Parathyroid adenoma (tissue), 2 donors: ENCODE results near the gene SLC25A36.
"Not testable (repeated sequence)": the region's sequence is repeated elsewhere in the genome, so short reads cannot be mapped to it uniquely, and the experiment has no call there.

ENCODE experiments used
- H2AFZ ChIP-seq: fragments of 300-600 bp; sonication (generic); one replicate; pipeline ENCODE4 v1.7.0; 2017; ENCODE audit warnings: antibody characterized with exemption, mild to moderate bottlenecking
- H3K27ac ChIP-seq: fragments of 300-600 bp; sonication (generic); one replicate; pipeline ENCODE4 v1.7.0; 2017
- H3K27me3 ChIP-seq: fragments of 300-600 bp; sonication (generic); one replicate; pipeline ENCODE4 v1.7.0; 2017; ENCODE audit warnings: low read length; ENCODE audit not compliant: control insufficient read depth, insufficient read depth
- H3K36me3 ChIP-seq: fragments of 300-600 bp; sonication (generic); one replicate; pipeline ENCODE4 v1.7.0; 2017; ENCODE audit warnings: low read length; ENCODE audit not compliant: control insufficient read depth, insufficient read depth
- H3K4me1 ChIP-seq: fragments of 300-600 bp; sonication (generic); one replicate; pipeline ENCODE4 v1.7.0; 2017; ENCODE audit warnings: control low read depth
- H3K4me2 ChIP-seq: fragments of 300-600 bp; sonication (generic); one replicate; pipeline ENCODE4 v1.7.0; 2017; ENCODE audit warnings: low read length
- H3K4me3 ChIP-seq: fragments of 300-600 bp; sonication (generic); one replicate; pipeline ENCODE4 v1.7.0; 2017; ENCODE audit warnings: low read depth, low read length
- H3K79me2 ChIP-seq: fragments of 300-600 bp; sonication (generic); one replicate; pipeline ENCODE4 v1.7.0; 2017; ENCODE audit warnings: control low read depth
- H3K9ac ChIP-seq: fragments of 300-600 bp; sonication (generic); one replicate; pipeline ENCODE4 v1.7.0; 2017; ENCODE audit warnings: mild to moderate bottlenecking
- H3K9me3 ChIP-seq: fragments of 300-600 bp; sonication (generic); one replicate; pipeline ENCODE4 v1.7.0; 2017; ENCODE audit warnings: low read length; ENCODE audit not compliant: control insufficient read depth
- TF ChIP-seq, protein P1 (sequence below): fragments of 300-600 bp; sonication (generic); IDR thresholded peaks from one replicate; pipeline ENCODE4 v1.7.0; 2017; ENCODE audit warnings: antibody characterized with exemption, mild to moderate bottlenecking
- donor health status: primary hyperparathyroidism.

The SLC25A36 gene

GRCh38 chr3:140980663-140981062 is 39.0 kb downstream of the SLC25A36 start:
- Histone ChIP-seq H3K9ac (no peak overlapping the region), H3K4me3 (no peak overlapping the region), H3K36me3 (no peaks in the 10 kb centered on the region), H3K27me3 (no peaks in the 10 kb centered on the region), H3K4me2 (no peak overlapping the region), H2AFZ (no peak overlapping the region), H3K27ac (no peak overlapping the region), H3K4me1 (no peaks in the 10 kb centered on the region), H3K9me3 (no peaks in the 10 kb centered on the region), H3K79me2 (no peaks in the 10 kb centered on the region)
- TF ChIP-seq, protein P1, sequence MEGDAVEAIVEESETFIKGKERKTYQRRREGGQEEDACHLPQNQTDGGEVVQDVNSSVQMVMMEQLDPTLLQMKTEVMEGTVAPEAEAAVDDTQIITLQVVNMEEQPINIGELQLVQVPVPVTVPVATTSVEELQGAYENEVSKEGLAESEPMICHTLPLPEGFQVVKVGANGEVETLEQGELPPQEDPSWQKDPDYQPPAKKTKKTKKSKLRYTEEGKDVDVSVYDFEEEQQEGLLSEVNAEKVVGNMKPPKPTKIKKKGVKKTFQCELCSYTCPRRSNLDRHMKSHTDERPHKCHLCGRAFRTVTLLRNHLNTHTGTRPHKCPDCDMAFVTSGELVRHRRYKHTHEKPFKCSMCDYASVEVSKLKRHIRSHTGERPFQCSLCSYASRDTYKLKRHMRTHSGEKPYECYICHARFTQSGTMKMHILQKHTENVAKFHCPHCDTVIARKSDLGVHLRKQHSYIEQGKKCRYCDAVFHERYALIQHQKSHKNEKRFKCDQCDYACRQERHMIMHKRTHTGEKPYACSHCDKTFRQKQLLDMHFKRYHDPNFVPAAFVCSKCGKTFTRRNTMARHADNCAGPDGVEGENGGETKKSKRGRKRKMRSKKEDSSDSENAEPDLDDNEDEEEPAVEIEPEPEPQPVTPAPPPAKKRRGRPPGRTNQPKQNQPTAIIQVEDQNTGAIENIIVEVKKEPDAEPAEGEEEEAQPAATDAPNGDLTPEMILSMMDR: no peak

DNA sequence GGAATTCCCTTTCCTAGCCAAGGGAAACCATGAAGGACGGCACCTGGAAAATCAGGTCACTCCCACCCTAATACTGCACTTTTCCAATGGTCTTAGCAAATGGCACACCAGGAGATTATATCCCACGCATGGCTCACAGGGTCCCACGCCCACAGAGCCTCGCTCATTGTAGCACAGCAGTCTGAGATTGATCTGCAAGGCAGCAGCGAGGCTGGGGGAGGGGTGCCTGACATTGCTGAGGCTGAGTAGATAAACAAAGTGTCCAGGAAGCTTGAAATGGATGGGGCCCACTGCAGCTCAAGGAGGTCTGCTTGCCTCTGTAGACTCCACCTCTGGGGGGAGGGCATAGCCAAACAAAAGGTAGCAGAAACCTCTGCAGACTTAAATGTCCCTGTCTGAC is 46.2 kb downstream of the SLC25A36 start:
- H3K4me3 ChIP-seq, H3K36me3 ChIP-seq, H3K4me1 ChIP-seq, H3K4me2 ChIP-seq, H2AFZ ChIP-seq, H3K9ac ChIP-seq, H3K9me3 ChIP-seq, H3K27ac ChIP-seq, H3K79me2 ChIP-seq, H3K27me3 ChIP-seq: not testable (repeated sequence)

GRCh38 chr3:140994316-140994715 is 52.7 kb downstream of the SLC25A36 start:
- Histone ChIP-seq H3K4me3 (no peak overlapping the region), H3K79me2 (no peaks in the 10 kb centered on the region), H3K9me3 (no peaks in the 10 kb centered on the region), H3K4me1 (no peaks in the 10 kb centered on the region), H3K4me2 (no peak overlapping the region), H3K27ac (no peak overlapping the region), H2AFZ (no peak overlapping the region), H3K9ac (no peak overlapping the region), H3K27me3 (no peaks in the 10 kb centered on the region), H3K36me3 (no peaks in the 10 kb centered on the region)
- TF ChIP-seq, protein P1: no peak

DNA sequence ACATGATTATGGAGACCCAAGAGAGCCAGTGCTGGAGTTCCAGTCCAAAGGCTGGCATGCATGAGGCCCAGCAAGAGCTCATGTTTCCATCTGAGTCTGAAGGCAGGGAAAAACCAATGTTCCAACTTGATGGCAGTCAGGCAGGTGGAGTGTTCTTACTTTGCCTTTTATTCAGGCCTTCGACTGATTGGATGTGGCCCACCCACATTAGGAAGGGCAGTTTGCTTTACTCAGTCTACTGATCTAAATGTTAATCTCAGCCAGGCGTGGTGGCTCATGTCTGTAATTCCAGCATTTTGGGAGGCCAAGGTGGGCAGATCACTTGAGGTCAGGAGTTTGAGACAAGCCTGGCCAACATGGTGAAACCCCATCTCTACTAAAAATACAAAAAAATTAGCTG is 53.2 kb downstream of the SLC25A36 start:
- not testable (repeated sequence) for H3K4me1 ChIP-seq, H3K79me2 ChIP-seq

DNA sequence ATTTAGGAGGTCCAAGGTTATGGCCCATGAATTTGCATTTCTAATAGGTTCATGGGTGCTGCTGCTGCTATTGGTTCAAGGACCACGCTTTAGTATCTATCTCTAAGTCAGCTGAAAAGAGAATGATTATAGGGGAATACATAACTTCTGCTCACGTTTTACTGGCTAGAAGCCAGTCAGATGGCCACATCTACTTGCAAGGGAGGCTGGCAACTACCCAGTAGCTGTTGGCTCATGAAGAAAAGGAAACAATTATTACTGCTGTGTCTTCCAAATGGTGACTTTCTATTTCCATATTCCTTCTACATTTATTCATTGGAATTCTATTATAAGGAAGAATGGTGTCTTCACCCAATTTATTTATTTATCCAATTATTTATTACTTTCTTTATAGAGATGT is 54.2 kb downstream of the SLC25A36 start:
- H3K9me3 ChIP-seq: no peaks in the 10 kb centered on the region
- no peaks in the 10 kb centered on the region for H3K27me3 ChIP-seq
- H3K4me2 ChIP-seq: no peak overlapping the region
- H3K79me2 ChIP-seq: no peaks in the 10 kb centered on the region
- H3K36me3 ChIP-seq: no peaks in the 10 kb centered on the region
- no peak overlapping the region for H3K9ac ChIP-seq
- no peak overlapping the region for H3K27ac ChIP-seq
- H3K4me3 ChIP-seq: no peak overlapping the region
- peak overlapping the region; percentile 24 for H2AFZ ChIP-seq
- TF ChIP-seq, protein P1: no peak
- no peaks in the 10 kb centered on the region for H3K4me1 ChIP-seq

More for the DNA sequence above, 53.2 kb downstream of the SLC25A36 start:
- not testable (repeated sequence) for H3K36me3 ChIP-seq, H2AFZ ChIP-seq, H3K27me3 ChIP-seq, H3K9ac ChIP-seq, H3K4me3 ChIP-seq, H3K27ac ChIP-seq, H3K9me3 ChIP-seq, H3K4me2 ChIP-seq

DNA sequence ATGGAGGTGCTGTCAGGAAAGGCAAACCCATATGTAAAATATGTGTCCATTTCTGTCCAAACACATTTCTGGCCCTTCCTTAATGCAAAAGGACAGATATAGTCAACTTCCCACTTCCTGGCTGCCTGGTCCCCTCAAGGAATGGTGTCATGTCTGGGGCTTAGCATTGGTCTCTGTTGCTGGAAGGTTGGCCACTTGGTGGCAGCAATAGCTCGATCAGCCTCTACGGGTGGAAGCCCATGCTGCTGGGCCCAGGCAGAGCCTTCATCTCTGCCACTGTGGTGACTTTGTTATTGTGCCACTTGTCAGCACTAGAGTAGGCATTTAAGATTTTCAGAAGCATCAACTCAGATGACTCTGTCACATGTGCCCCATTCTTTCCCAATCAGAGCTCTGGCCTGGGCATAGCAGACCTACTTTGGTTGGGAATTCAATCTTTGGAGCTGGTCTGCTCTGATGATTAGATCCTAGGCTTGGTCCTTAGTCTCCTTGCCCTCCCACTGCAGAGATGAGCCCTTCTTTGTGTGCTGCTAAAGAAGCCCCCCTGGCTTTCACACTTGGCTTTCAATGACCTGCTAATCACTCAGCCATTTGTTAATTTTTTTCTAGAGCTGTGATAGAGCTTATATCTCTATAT is 58.5 kb downstream of the SLC25A36 start:
- Histone ChIP-seq H3K4me3 (no peak overlapping the region), H2AFZ (no peak overlapping the region), H3K4me1 (no peaks in the 10 kb centered on the region), H3K36me3 (no peaks in the 10 kb centered on the region), H3K27ac (no peak overlapping the region), H3K9ac (no peak overlapping the region), H3K4me2 (no peak overlapping the region), H3K27me3 (no peaks in the 10 kb centered on the region), H3K9me3 (no peaks in the 10 kb centered on the region), H3K79me2 (no peaks in the 10 kb centered on the region)
- TF ChIP-seq, protein P1: peak; percentile 78
